Measurements from ENCODE around the gene NFIB.

GRCh38 chr9:14322211-14323082, 8.5 kb upstream of the NFIB start:
- TF ChIP-seq POLR2A (IDR thresholded peaks at IDR 0.05; ENCODE audit: low read depth, low read length) (no peak), POLR2AphosphoS5 (IDR thresholded peaks at IDR 0.05; ENCODE audit: low read depth, low read length) (no peak), TAF1 (IDR thresholded peaks at IDR 0.05; ENCODE audit: low read depth, low read length) (no peak), PAX5 (IDR thresholded peaks at IDR 0.05; ENCODE audit: insufficient read depth, low read length, severe bottlenecking) (no peak), POU2F2 (IDR thresholded peaks at IDR 0.05; ENCODE audit: low read depth, low read length) (peak; percentile 95), SPI1 (IDR thresholded peaks at IDR 0.05; ENCODE audit: low read depth, low read length) (no peak)
